HepG2 (cell line): ENCODE measurements around the gene HSD17B2. TPM values are rescaled to one million over a fixed set of nuclear protein-coding genes. Genes with fewer than 3 reads are reported as not detected.

Experiments used
- DMAP1 ChIP-seq: IDR thresholded peaks from 2 replicates; pipeline ENCODE4 v1.6.1; 2016
- E2F5 ChIP-seq: sonication (generic); formaldehyde crosslinking; conservative IDR thresholded peaks from 2 replicates; pipeline ENCODE4 v1.4.0; 2020; ENCODE audit warnings: missing genetic modification reagents
- NFIB ChIP-seq: sonication (generic); formaldehyde crosslinking; IDR thresholded peaks from 2 replicates; pipeline ENCODE4 v1.9.0; 2021; ENCODE audit warnings: missing genetic modification reagents, mild to moderate bottlenecking, borderline replicate concordance
- NR3C1 ChIP-seq: sonication (generic); formaldehyde crosslinking; IDR thresholded peaks from 2 replicates; pipeline ENCODE4 v1.4.0; 2020; ENCODE audit warnings: missing genetic modification reagents
- NRL ChIP-seq: sonication (generic); formaldehyde crosslinking; IDR thresholded peaks from 2 replicates; pipeline ENCODE4 v1.5.0; 2020; ENCODE audit warnings: missing genetic modification reagents, mild to moderate bottlenecking, moderate library complexity, borderline replicate concordance
- RCOR2 ChIP-seq: IDR thresholded peaks from 2 replicates; pipeline ENCODE4 v1.6.1; 2016; ENCODE audit warnings: missing biosample characterization, missing genetic modification reagents
- SNAPC4 ChIP-seq: sonication (generic); formaldehyde crosslinking; IDR thresholded peaks from 2 replicates; pipeline ENCODE4 v1.4.0; 2020; ENCODE audit warnings: mild to moderate bottlenecking, missing genetic modification reagents
- ZBTB4 ChIP-seq: sonication (generic); formaldehyde crosslinking; IDR thresholded peaks from 2 replicates; pipeline ENCODE4 v1.4.0; 2020; ENCODE audit warnings: missing genetic modification reagents, mild to moderate bottlenecking, borderline replicate concordance
- ZFP41 ChIP-seq: sonication (generic); formaldehyde crosslinking; IDR thresholded peaks from 2 replicates; pipeline ENCODE4 v1.4.0; 2020; ENCODE audit warnings: mild to moderate bottlenecking, missing genetic modification reagents, borderline replicate concordance
- ZMYM3 ChIP-seq: sonication (generic); formaldehyde crosslinking; IDR thresholded peaks from 2 replicates; pipeline ENCODE4 v1.5.1; 2020; ENCODE audit warnings: mild to moderate bottlenecking, missing genetic modification reagents
- ZNF556 ChIP-seq: sonication (generic); formaldehyde crosslinking; IDR thresholded peaks from 2 replicates; pipeline ENCODE4 v1.4.0; 2020; ENCODE audit warnings: mild to moderate bottlenecking, missing genetic modification reagents, borderline replicate concordance
- ZNF639 ChIP-seq: conservative IDR thresholded peaks from 2 replicates; pipeline ENCODE4 v1.6.1; 2018; ENCODE audit warnings: missing genetic modification reagents
- ZNF780A ChIP-seq: sonication (generic); formaldehyde crosslinking; IDR thresholded peaks from 2 replicates; pipeline ENCODE4 v1.8.0; 2022; ENCODE audit warnings: mild to moderate bottlenecking, missing genetic modification reagents, moderate library complexity
- ZNF850 ChIP-seq: sonication (generic); formaldehyde crosslinking; conservative IDR thresholded peaks from 2 replicates; pipeline ENCODE4 v1.9.0; 2021; ENCODE audit warnings: mild to moderate bottlenecking, missing genetic modification reagents
- ZUFSP ChIP-seq: sonication (generic); formaldehyde crosslinking; IDR thresholded peaks from 2 replicates; pipeline ENCODE4 v1.9.0; 2021; ENCODE audit warnings: missing genetic modification reagents, mild to moderate bottlenecking, borderline replicate concordance
- polyA plus RNA-seq, 8 experiments: library from polyadenylated mRNA; depleted of rRNA in 3 of 8; stranded (reverse) in 7 of 8; unstranded in 1 of 8; fragments of >200 nt; fragmentation: Illumina TruSeq in 4 of 8; extraction: Trizol in 4 of 8; gene quantifications; 2 replicates each; pipeline versions ENCODE4 v1.2.1 to v1.2.3, GENCODE V29; 2011 to 2016; ENCODE audit warnings: low read depth in 4 of 8, missing spikeins in 1 of 8, mixed read lengths in 1 of 8; ENCODE audit not compliant: insufficient read depth in 1 of 8
- total RNA-seq, 5 experiments: library from RNA; depleted of rRNA; stranded (reverse); fragments of >200 nt; fragmentation: Illumina TruSeq; extraction: Trizol; gene quantifications; 2 replicates each; pipeline ENCODE4 v1.2.3, GENCODE V29; 2016; ENCODE audit warnings: low read depth in 1 of 5

HSD17B2 gene
- total and polyA plus RNA-seq, 2 of the 13 experiments (the other 11 are each of a cell fraction or from before 2014, with no cell fraction given) = 26.3 to 69.3 TPM

- TF ChIP-seq SNAPC4 (CRISPR knock-in tag) (no peak), RCOR2 (peak; percentile 79; the same call in 1 of the 2 replicates), NFIB (no peak), NR3C1 (CRISPR knock-in tag) (no peak), ZNF556 (CRISPR knock-in tag) (no peak), ZBTB4 (CRISPR knock-in tag) (no peak), E2F5 (CRISPR knock-in tag) (no peak), ZNF780A (no peak), DMAP1 (CRISPR knock-in tag) (no peak; the same call in 1 of the 2 replicates), ZUFSP (CRISPR knock-in tag) (no peak), NRL (CRISPR knock-in tag) (no peak), ZMYM3 (CRISPR knock-in tag) (no peak), ZNF639 (no peak), ZFP41 (CRISPR knock-in tag) (no peak), ZNF850 (CRISPR knock-in tag) (no peak)
Measured at GRCh38 chr16:82055728-82056549, 20.9 kb downstream of the HSD17B2 start (continued).
